Keratinocyte (primary cell): ENCODE measurements around the gene SPPL3. TPM values are rescaled to one million over a fixed set of nuclear protein-coding genes. Genes with fewer than 3 reads are reported as not detected.

Source experiments
- DNase-seq: peaks from one replicate; pipeline ENCODE4 v3.0.0-alpha.2; 2011; ENCODE audit warnings: low read depth, missing footprints, low spot score
- FAIRE-seq: peaks from 2 replicates; lab custom pipeline; 2011; peaks lifted over from hg19 to GRCh38; lab: Jason Lieb, UNC
- H2AFZ ChIP-seq: 2 replicates; pipeline ENCODE4 v1.6.0; 2012; ENCODE audit warnings: low read length, control low read depth, inconsistent platforms; ENCODE audit not compliant: control insufficient read depth
- H3K27ac ChIP-seq: 2 replicates; pipeline ENCODE4 v1.5.1; 2011; ENCODE audit warnings: low read length; ENCODE audit not compliant: control insufficient read depth, insufficient read depth
- H3K27me3 ChIP-seq: 3 replicates; pipeline ENCODE4 v1.6.0; 2011; ENCODE audit warnings: low read length; ENCODE audit not compliant: control insufficient read depth, insufficient read depth; ENCODE audit errors: extremely low read depth
- H3K36me3 ChIP-seq, 2 experiments: 2 replicates in 1 of 2; 3 replicates in 1 of 2; pipeline ENCODE4 v1.5.1; 2011; ENCODE audit warnings: low read length in 2 of 2, mild to moderate bottlenecking in 1 of 2; ENCODE audit not compliant: control insufficient read depth in 2 of 2, insufficient read depth in 2 of 2; ENCODE audit errors: extremely low read depth in 1 of 2
- H3K4me1 ChIP-seq: 3 replicates; pipeline ENCODE4 v1.5.1; 2011; ENCODE audit warnings: low read length; ENCODE audit not compliant: control insufficient read depth, insufficient read depth; ENCODE audit errors: extremely low read depth
- H3K4me2 ChIP-seq: 3 replicates; pipeline ENCODE4 v1.6.0; 2011; ENCODE audit warnings: low read depth, low read length; ENCODE audit not compliant: control insufficient read depth, insufficient read depth; ENCODE audit errors: extremely low read depth
- H3K4me3 ChIP-seq, 3 experiments: fragments of 200-600 bp in 1 of 3; sonication (generic) in 1 of 3; 2 replicates in 2 of 3; 3 replicates in 1 of 3; pipeline ENCODE4 v1.5.1; 2011 to 2016; ENCODE audit warnings: low read length in 3 of 3, mild to moderate bottlenecking in 3 of 3, control low read depth in 2 of 3, inconsistent platforms in 1 of 3, low read depth in 1 of 3, mixed read lengths in 1 of 3, mixed run types in 1 of 3, moderate library complexity in 1 of 3; ENCODE audit not compliant: control insufficient read depth in 2 of 3, insufficient read depth in 2 of 3; ENCODE audit errors: extremely low read depth in 1 of 3
- H3K79me2 ChIP-seq: 2 replicates; pipeline ENCODE4 v1.6.0; 2012; ENCODE audit warnings: low read length; ENCODE audit not compliant: control insufficient read depth, insufficient read depth
- H3K9ac ChIP-seq: 3 replicates; pipeline ENCODE4 v1.6.0; 2011; ENCODE audit warnings: low read length; ENCODE audit not compliant: control insufficient read depth, insufficient read depth; ENCODE audit errors: extremely low read depth
- H3K9me1 ChIP-seq: 3 replicates; pipeline ENCODE4 v1.6.0; 2011; ENCODE audit warnings: low read length; ENCODE audit not compliant: control insufficient read depth, insufficient read depth; ENCODE audit errors: extremely low read depth
- H3K9me3 ChIP-seq: 2 replicates; pipeline ENCODE4 v1.5.1; 2012; ENCODE audit warnings: low read depth, low read length; ENCODE audit not compliant: control insufficient read depth
- H4K20me1 ChIP-seq: 3 replicates; pipeline ENCODE4 v1.6.0; 2011; ENCODE audit warnings: low read length; ENCODE audit not compliant: control insufficient read depth, insufficient read depth; ENCODE audit errors: extremely low read depth
- EZH2 ChIP-seq: IDR thresholded peaks from one replicate; pipeline ENCODE4 v1.6.1; 2012; ENCODE audit warnings: inconsistent platforms, mild to moderate bottlenecking, low read length, moderate library complexity
- dilution Hi-C: fragments of 300-500 bp; cut with MboI; formaldehyde crosslinking; loops from one replicate; pipeline ENCODE4 v1.7.0; 2020; ENCODE audit warnings: low sequenced_read_pairs; ENCODE audit not compliant: extremely low pct_ligation_motif_present
- polyA plus RNA-seq, 5 experiments: library from polyadenylated mRNA; depleted of rRNA in 3 of 5; stranded (reverse) in 3 of 5; stranded (forward) in 1 of 5; unstranded in 1 of 5; fragments of >200 nt; gene quantifications; 1 replicate in 1 of 5; 2 replicates in 3 of 5; 3 replicates in 1 of 5; pipeline versions ENCODE4 v1.2.1 to v1.2.3, GENCODE V29; 2011 to 2012; ENCODE audit warnings: missing spikeins in 2 of 5, low read depth in 1 of 5, low replicate concordance in 1 of 5
- TF ChIP-seq, protein P1 (sequence below), 3 experiments: IDR thresholded peaks in 1 of 3; conservative IDR thresholded peaks in 1 of 3; optimal IDR thresholded peaks in 1 of 3; 2 replicates in 2 of 3; 3 replicates in 1 of 3; pipeline versions ENCODE3 to v1.5.1; 2011; ENCODE audit warnings: low read length in 3 of 3, mild to moderate bottlenecking in 3 of 3, moderate library complexity in 2 of 3, control low read depth in 1 of 3, inconsistent platforms in 1 of 3; ENCODE audit not compliant: insufficient read depth in 2 of 3; ENCODE audit errors: extremely low read depth in 1 of 3

Gene SPPL3
- polyA plus RNA-seq, 1 donor (not counting 4 experiments of a cell fraction or from before 2014, with no cell fraction given) = 28.3 TPM

DNA sequence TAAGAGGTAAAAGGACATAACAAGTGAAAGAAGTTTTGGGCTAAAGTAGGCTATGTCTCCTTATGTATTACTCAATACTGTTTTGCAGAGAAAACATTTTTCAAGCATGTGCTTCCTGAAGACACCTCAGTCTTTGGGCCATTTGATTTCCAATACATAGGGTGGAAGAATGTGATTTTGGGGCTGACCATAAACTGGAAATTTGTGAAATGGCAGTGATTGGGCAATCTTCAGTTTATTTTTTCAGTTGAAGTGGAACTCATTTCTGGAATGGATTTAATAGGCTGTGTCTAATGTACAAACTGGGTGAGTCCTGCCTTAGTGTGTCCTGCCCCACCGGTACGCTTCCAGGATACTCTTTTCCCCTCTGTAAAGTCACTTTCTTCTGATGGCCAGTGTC, 181.4 kb downstream of the SPPL3 start:
- H3K9ac ChIP-seq = no peak overlapping the region
- H3K27me3 ChIP-seq = no peaks in the 10 kb centered on the region
- dilution Hi-C loops = no loop called here
- no peaks in the 10 kb centered on the region for H4K20me1 ChIP-seq
- H3K4me1 ChIP-seq = peaks cover 14% of the 10 kb centered on the region
- no peaks in the 10 kb centered on the region for H3K79me2 ChIP-seq
- no peaks in the 10 kb centered on the region for H3K9me3 ChIP-seq
- no peaks in the 10 kb centered on the region for H3K9me1 ChIP-seq
- no peak for DNase-seq
- TF ChIP-seq EZH2 = no peak
- TF ChIP-seq, protein P1, sequence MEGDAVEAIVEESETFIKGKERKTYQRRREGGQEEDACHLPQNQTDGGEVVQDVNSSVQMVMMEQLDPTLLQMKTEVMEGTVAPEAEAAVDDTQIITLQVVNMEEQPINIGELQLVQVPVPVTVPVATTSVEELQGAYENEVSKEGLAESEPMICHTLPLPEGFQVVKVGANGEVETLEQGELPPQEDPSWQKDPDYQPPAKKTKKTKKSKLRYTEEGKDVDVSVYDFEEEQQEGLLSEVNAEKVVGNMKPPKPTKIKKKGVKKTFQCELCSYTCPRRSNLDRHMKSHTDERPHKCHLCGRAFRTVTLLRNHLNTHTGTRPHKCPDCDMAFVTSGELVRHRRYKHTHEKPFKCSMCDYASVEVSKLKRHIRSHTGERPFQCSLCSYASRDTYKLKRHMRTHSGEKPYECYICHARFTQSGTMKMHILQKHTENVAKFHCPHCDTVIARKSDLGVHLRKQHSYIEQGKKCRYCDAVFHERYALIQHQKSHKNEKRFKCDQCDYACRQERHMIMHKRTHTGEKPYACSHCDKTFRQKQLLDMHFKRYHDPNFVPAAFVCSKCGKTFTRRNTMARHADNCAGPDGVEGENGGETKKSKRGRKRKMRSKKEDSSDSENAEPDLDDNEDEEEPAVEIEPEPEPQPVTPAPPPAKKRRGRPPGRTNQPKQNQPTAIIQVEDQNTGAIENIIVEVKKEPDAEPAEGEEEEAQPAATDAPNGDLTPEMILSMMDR (optimal IDR thresholded peaks at IDR 0.05 in 1 of 3, IDR thresholded peaks at IDR 0.05 in 1 of 3, conservative IDR thresholded peaks at IDR 0.05 in 1 of 3; ENCODE audit: extremely low read depth in 1 of 3, insufficient read depth in 2 of 3, low read length in 3 of 3) = no peak
- H2AFZ ChIP-seq = no peak overlapping the region
- peaks cover 25 to 37% of the 10 kb centered on the region in 2 experiments for H3K36me3 ChIP-seq
- no peak overlapping the region for H3K27ac ChIP-seq
- no peak overlapping the region for H3K4me2 ChIP-seq
- no peak for FAIRE-seq
- H3K4me3 ChIP-seq = no peak overlapping the region

DNA sequence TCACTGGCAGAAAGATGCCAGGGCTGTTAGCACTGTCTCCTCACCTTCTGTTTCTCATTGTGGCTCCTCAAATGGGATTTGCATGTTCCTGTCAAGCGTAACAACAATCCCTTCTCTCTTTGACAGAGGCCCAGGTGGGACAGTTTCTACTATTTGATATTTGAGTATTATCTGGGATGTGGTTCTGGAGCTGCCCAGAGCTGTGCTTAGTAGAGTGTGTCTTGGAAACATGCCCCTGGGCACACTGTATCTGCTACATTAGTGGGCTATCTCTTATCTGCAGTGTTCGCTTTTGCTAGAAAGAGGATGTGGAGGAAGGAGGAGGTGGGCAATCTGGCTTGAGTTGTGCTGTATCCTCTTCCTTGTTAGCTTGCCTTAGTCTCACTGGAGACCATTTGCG, 182.3 kb downstream of the SPPL3 start:
- H3K27me3 ChIP-seq = no peaks in the 10 kb centered on the region
- no peaks in the 10 kb centered on the region for H3K9me3 ChIP-seq
- FAIRE-seq (no peak), DNase-seq (no peak)
- H3K36me3 ChIP-seq = peaks cover 27 to 40% of the 10 kb centered on the region in 2 experiments
- H2AFZ ChIP-seq = no peak overlapping the region
- no peaks in the 10 kb centered on the region for H3K9me1 ChIP-seq
- no peak overlapping the region for H3K27ac ChIP-seq
- H3K4me1 ChIP-seq = peaks cover 14% of the 10 kb centered on the region
- no peak for TF ChIP-seq EZH2
- TF ChIP-seq, protein P1 (optimal IDR thresholded peaks at IDR 0.05 in 1 of 3, IDR thresholded peaks at IDR 0.05 in 1 of 3, conservative IDR thresholded peaks at IDR 0.05 in 1 of 3; ENCODE audit: extremely low read depth in 1 of 3, insufficient read depth in 2 of 3, low read length in 3 of 3) = no peak
- H3K9ac ChIP-seq = no peak overlapping the region
- H3K4me2 ChIP-seq = no peak overlapping the region
- no peak overlapping the region for H3K4me3 ChIP-seq
- dilution Hi-C loops = no loop called here
- no peaks in the 10 kb centered on the region for H4K20me1 ChIP-seq
- H3K79me2 ChIP-seq = no peaks in the 10 kb centered on the region
